GM18517 (cell line): ENCODE data around the gene CYYR1.

Experiments
- ATAC-seq: cut with Tn5 transposase; IDR thresholded peaks from one replicate; pipeline ENCODE4 v1.9.1; 2021; ENCODE audit warnings: mild to moderate bottlenecking, moderate library complexity; ENCODE audit not compliant: unreplicated experiment

Gene CYYR1

DNA sequence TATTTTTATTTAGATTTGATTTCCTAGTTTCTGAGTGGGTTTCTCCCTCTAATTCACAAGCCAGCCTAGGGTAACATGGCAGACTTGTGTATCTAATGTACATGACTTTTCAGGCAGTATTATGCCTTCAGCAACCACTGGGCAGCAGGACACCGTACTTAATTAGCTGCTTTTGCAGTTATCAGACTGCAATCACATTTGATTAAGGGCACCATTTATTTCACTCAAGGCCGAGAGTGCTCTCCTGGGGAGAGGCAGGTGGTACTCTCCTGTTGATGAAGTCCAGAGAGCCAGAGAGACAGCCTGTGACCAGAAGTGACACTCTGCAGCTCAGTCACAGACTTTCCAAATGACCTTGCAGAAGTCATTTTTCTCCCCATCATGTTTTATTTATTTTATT is 18.7 kb downstream of the CYYR1 start:
- no peak for ATAC-seq

- ATAC-seq = no peak
Measured at GRCh38 chr21:26553898-26554297, 19.2 kb downstream of the CYYR1 start.

DNA sequence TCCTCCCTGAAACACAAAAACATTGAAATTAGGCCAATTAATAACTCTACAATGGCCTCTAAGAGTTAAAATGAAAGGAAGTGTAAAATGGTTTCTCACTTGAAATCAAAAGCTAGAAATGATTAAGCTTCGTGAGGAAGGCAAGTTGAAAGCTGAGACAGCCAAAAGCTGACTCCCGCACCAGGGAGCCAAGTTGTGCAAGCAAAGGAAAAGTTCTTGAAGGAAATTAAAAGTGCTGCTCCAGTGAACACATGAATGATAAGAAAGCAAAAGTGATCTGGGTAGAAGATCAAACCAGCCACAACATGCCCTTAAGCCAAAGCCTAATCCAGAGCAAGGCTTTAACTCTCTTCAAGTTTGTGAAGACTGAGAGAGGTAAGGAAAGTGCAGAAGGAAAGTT is 22.8 kb downstream of the CYYR1 start:
- no peak for ATAC-seq

DNA sequence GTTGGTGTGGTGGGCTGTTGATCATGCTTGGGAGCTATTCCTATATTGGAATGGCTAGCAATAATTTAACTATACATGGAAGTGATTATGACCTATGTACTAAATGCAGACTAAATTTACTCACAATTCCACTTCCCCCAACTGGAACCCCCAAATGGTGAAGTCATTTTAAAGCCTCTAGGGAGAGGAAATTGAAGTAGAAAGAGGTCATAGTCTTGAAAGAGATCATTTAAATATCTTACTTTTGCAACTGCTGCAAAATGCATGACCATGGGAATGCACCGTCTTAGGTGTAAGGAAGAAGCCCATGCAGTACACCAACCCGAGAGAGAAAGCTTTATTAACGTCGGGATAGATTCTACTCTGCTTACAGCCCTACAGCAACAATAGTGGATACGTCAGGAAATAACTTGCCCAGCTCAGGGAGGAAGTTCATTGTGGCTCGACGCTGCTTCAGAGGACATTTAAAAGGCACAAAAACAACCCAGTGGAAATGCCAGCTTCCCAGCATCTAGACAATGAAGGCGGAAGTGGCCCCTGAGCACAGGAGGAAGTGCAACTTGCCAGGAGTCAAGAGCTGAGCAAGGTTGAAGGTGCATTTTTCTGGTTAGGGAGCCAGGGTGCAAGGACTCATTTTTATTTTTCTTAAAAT is 26.5 kb downstream of the CYYR1 start:
- ATAC-seq = no peak

DNA sequence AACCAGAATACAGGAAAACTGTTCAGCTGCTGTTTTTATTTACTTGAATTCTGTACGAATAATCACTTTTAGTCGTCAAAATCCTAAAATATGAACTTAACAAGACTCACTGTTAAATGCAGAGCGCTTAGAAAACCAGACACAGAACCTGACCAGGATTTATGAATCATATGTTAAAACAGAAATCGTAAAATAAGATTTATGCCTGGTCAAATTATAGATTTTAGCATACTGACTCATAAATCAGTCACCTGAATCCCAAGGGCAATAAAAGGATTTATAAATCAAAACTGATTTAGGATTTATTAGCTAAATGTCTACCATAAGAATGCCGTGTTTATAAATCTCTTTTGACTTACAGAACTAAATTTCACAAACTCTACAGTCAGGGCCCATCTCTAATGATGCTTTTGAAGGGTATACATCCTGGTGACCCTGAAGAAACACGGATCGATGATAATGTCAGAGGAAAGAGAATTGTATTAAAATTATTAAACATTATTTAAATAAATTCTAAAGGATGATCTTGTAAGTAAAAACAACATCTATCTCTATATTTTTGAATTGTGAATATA is 28.8 kb downstream of the CYYR1 start:
- ATAC-seq = no peak

GRCh38 chr21:26540651-26541050 is 32.4 kb downstream of the CYYR1 start:
- ATAC-seq = no peak

DNA sequence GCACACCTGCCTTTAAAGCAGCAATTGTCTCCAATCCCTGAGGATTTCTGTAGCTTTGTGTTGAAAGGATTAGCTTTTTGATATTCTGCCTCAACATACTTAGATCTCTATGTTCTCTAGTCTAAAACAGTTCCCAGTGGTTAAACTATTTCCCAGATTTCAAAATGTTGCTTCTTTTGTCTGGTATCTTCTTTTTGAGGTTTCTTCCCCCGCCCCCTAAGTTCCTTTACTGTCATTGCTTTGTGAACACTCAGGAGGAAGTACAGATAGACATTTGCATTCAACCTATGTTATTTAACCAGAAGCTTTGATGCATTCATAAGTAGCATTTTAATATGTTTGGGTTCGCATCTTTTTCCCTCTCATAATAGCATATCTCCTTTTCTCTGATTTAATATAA is 33.5 kb downstream of the CYYR1 start:
- ATAC-seq = no peak

DNA sequence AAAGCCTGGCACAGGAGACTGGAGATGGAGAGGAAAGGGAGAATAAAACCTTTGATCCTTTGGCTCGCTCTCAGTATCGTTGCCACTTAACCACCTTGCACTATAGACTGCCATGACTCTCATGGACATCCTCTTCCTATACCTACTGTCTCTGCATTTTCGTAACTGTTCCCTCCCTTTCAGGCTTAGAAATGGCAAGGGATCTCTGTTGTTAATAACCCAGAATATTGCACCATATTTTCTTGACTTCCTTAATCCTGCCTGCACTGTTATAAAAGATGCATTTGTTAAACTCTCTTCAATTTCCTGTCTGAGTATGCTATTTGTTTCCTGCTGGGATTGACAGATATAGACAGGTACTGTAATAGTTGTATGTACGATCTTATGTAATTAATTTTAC is 38.6 kb downstream of the CYYR1 start:
- no peak for ATAC-seq

- no peak for ATAC-seq
Measured at GRCh38 chr21:26532208-26532607, 40.9 kb downstream of the CYYR1 start.

GRCh38 chr21:26529526-26529925 is 43.6 kb downstream of the CYYR1 start:
- no peak for ATAC-seq

DNA sequence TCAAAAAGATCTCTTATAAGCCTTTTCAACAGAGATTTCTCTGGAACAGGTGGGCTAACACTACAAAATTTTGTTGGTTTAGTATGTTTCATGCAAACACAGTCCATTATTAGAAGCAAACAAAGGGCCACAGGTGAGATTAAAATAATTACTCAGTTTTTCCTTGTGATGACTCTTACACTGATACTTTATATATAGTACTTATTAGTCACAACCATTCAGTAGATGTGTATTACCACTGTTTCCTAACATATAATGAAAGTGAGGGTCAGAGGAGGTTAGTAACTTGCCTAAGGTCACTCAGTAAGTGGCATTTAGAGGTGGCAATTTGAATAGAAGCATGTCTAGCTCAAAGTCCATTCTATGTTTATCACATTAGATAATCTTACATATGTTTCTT is 44.2 kb downstream of the CYYR1 start:
- no peak for ATAC-seq

GRCh38 chr21:26522704-26523103 is 50.4 kb downstream of the CYYR1 start:
- ATAC-seq = no peak

GRCh38 chr21:26519142-26519541 is 53.9 kb downstream of the CYYR1 start:
- ATAC-seq = no peak

- no peak for ATAC-seq
Measured at GRCh38 chr21:26515257-26515656, 57.8 kb downstream of the CYYR1 start.

DNA sequence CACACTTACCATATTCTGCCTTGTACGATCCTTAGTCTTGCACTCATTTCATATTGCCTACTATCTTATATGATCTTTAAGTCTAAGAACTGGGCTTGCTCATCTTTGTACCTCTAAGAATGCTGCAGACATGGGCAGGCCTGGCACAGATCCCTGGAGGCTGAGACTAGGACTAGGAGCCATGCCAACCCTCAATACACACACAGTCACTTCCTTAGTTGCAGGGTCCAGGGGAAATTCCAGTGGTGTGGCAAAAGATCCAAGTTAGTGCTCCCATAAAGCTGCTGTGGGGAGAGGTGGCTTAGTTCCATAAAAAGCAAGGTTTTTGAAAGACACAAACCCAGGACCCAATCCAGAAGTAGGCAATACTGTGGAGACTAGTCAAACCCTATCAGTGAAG is 59.9 kb downstream of the CYYR1 start:
- ATAC-seq = no peak

DNA sequence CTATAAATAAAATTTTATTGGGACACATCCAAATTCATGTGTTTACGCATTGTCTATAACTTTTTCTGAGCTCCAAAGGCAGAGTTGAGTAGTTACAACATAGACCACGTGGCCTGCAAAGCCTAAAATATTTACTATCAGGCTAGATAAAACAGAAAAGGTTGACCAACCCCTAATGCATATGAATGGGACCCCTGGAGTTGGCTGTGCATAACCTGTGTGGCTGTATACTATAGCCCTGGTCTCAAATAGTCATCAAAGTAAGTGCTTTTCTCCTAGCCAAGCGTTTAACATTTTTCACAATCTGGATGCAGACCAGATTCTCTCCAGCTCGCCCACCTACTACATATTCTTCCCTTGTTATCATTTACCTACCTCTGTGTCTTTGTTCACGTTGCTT is 60.4 kb downstream of the CYYR1 start:
- no peak for ATAC-seq

DNA sequence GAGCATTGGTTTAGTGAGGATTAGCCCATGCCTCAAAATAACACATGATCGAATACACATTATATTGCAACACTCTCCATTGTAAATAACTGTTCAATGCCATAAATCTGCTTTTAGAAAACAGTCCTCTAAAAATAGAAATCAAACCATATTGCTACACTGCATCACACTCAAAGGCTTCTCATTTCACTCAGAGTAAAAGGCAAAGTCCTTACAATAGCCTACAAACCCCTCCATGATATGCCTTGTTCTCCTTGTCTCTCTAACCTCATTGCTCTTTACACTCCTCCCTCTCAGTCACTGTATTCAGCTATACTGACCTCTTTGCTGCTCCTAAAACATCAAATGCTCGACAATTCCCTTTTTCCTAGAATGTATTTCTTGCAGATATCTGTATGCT is 64.2 kb downstream of the CYYR1 start:
- ATAC-seq = no peak

GRCh38 chr21:26506956-26507355 is 66.1 kb downstream of the CYYR1 start:
- ATAC-seq = no peak

GRCh38 chr21:26505211-26505610 is 67.9 kb downstream of the CYYR1 start:
- no peak for ATAC-seq

DNA sequence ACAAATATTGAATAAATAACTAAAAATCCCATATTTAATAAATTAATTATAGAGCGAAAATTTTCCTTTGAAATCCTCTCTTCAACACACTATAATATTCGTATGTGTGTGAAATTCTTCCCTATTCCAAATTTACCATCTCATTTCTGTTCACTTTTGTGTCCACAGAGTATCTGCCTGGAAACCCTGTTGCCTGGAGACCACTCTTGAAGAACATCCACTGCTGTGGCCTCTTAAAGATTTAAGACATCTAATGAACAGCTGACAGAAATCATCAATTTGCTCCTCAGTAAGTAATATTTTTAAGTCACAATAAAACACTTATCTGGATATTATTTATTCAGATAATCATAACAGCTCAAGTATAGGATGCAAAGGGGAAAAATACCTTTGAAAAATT is 69.7 kb downstream of the CYYR1 start:
- no peak for ATAC-seq

DNA sequence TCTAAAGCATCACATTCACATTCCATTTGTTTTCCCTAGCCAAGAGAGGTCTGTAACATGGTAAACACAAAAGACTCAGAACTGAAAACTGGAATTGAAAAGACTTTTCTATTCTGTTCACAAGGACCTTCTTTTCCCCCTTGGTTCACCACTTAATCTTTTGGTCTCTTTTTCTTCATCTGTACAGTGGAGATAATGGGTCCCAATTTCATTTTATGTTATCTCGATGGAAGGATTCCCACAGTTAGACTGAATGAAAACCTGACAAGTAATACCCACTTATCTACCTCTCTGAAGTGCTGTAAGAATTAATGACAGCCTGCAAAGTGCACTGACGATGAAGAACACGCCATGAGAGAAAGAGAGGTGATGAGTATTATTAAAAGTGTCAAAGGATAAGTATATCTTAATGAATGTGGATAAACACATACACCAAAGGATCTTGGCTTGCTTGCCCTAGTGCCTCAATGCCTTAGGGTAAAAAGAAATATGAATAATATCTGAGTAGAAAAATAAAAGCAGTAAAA is 71.5 kb downstream of the CYYR1 start:
- ATAC-seq = no peak

DNA sequence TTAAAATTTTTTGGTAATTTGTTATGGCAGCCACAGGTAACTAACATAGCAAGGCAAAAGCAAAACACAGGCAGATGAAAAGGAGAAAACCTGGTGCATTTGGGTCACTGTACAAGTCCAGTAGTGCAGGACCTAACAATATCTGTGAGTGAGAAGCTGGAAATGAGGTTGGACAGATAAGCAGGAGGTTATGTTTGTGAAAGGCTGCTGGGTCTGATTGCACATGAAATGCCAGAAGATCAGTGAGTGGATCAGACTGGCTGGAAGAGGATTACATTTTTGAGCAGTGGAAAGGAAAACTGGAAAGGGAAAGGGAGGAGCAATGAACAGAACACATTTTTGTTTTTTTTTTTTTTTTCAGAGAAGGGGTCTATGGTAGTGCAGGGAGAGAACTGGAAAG is 73.6 kb downstream of the CYYR1 start:
- ATAC-seq = no peak

GRCh38 chr21:26495283-26495849 is 77.7 kb downstream of the CYYR1 start:
- ATAC-seq = no peak
